Panc1 (cell line): ENCODE data around the gene MST1. TPM values are rescaled to one million over a fixed set of nuclear protein-coding genes. Genes with fewer than 3 reads are reported as not detected.

ENCODE experiments used
- ATAC-seq: fragments of 200-7000 bp; cut with Tn5 transposase; 2 replicates; pipeline ENCODE4 v1.9.1; 2020; ENCODE audit warnings: mild to moderate bottlenecking, moderate library complexity
- BruUV-seq: library from RNA; stranded (reverse); fragments of 400-500 nt; replicated peaks from 2 replicates; lab custom pipeline; 2021; lab: Mats Ljungman, UMichigan
- CTCF ChIA-PET: fragments of 300-600 bp; sonication (Branson Sonifier 250); formaldehyde crosslinking; loops from one replicate; lab custom pipeline; 2022; ENCODE audit warnings: antibody characterized with exemption; lab: Charles Lee
- POLR2A ChIA-PET: fragments of 300-600 bp; sonication (Branson Sonifier 250); formaldehyde crosslinking; loops from one replicate; lab custom pipeline; 2022; ENCODE audit warnings: antibody characterized with exemption; lab: Charles Lee
- DNase-seq: peaks from one replicate; pipeline ENCODE4 v3.0.0-alpha.2; 2010; ENCODE audit warnings: low read depth, low spot score
- H3K27ac ChIP-seq: 2 replicates; pipeline ENCODE4 v1.5.1; 2011; ENCODE audit warnings: mild to moderate bottlenecking, low read length, inconsistent platforms
- H3K27me3 ChIP-seq: fragments of 200-500 bp; sonication (Bioruptor generic); 2 replicates; pipeline ENCODE4 v1.6.0; 2014; ENCODE audit warnings: low read length, inconsistent platforms; ENCODE audit not compliant: control insufficient read depth, insufficient read depth
- H3K36me3 ChIP-seq: fragments of 200-500 bp; sonication (Bioruptor generic); 2 replicates; pipeline ENCODE4 v1.5.1; 2014; ENCODE audit warnings: inconsistent platforms, mild to moderate bottlenecking, low read length, moderate library complexity; ENCODE audit not compliant: control insufficient read depth, insufficient read depth
- H3K4me1 ChIP-seq: 2 replicates; pipeline ENCODE4 v1.5.1; 2011; ENCODE audit warnings: inconsistent platforms, mild to moderate bottlenecking, low read length, moderate library complexity; ENCODE audit not compliant: control insufficient read depth, insufficient read depth
- H3K4me3 ChIP-seq, 2 experiments: 2 replicates each; pipeline ENCODE4 v1.5.1; 2011 to 2012; ENCODE audit warnings: low read depth in 2 of 2, low read length in 2 of 2, mild to moderate bottlenecking in 2 of 2, inconsistent platforms in 1 of 2, moderate library complexity in 1 of 2
- H3K9me3 ChIP-seq: fragments of 200-500 bp; sonication (Bioruptor generic); 2 replicates; pipeline ENCODE4 v1.5.1; 2014; ENCODE audit warnings: low read depth, mild to moderate bottlenecking, inconsistent platforms, low read length, moderate library complexity; ENCODE audit not compliant: control insufficient read depth, insufficient read depth
- POLR2AphosphoS5 ChIP-seq: IDR thresholded peaks from 2 replicates; pipeline ENCODE4 v1.6.1; 2012; ENCODE audit warnings: mild to moderate bottlenecking, low read depth, low read length, moderate library complexity
- REST ChIP-seq, 2 experiments: IDR thresholded peaks; 2 replicates each; pipeline ENCODE4 v1.6.1; 2011 to 2012; ENCODE audit warnings: low read depth in 2 of 2, control low read depth in 1 of 2, low read length in 1 of 2, mild to moderate bottlenecking in 1 of 2, moderate library complexity in 1 of 2; ENCODE audit not compliant: insufficient read depth in 1 of 2
- SIN3A ChIP-seq: IDR thresholded peaks from 2 replicates; pipeline ENCODE4 v1.6.1; 2012; ENCODE audit warnings: low read depth, mild to moderate bottlenecking, low read length, moderate library complexity, borderline replicate concordance; ENCODE audit not compliant: insufficient read depth
- TCF7L2 ChIP-seq: IDR thresholded peaks from 2 replicates; pipeline ENCODE4 v1.6.1; 2011; ENCODE audit warnings: mild to moderate bottlenecking, low read depth, low read length, inconsistent platforms
- in situ Hi-C: cut with HindIII; loops from 2 replicates; pipeline ENCODE4 v1.10.0; 2016; ENCODE audit warnings: low sequenced_read_pairs, low pct_unique_long_range_greater_than_20kb
- intact Hi-C: fragments of 100-400 bp; cut with micrococcal nuclease; formaldehyde crosslinking; loops from one replicate; pipeline ENCODE4 v1.10.0; 2022; ENCODE audit not compliant: unreplicated experiment
- total RNA-seq: library from RNA; stranded (reverse); gene quantifications from one replicate; pipeline ENCODE4 v1.2.1, GENCODE V29; 2021; ENCODE audit not compliant: unreplicated experiment
- TF ChIP-seq, protein P1 (sequence below): fragments of 450-650 bp; IDR thresholded peaks from 2 replicates; pipeline ENCODE4 v1.5.1; 2017; ENCODE audit warnings: mild to moderate bottlenecking

The MST1 gene
- total RNA-seq, 1 experiment from 2014 or later, result 14.0 TPM

DNA sequence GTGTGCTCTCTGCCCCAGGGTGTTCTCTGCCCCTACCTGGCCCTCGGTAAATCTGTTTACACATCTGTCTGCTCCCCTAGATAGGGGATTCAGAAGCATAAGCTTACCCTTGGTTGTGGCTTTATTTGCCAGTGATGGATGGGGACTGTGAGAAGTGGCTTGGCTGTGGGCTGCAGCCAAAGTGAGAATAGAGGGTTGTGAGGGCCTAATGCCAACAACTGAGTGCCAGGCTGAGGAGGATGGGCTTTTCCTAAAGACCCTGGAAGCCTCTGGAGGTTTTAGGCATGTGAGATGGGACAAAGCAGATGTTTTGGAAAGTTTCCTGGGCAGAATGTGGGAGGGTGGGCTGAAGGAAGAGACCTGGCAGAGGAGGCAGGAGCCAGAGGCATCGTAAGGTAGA lies 30.6 kb downstream of the MST1 start:
- TF ChIP-seq SIN3A (no peak), REST (IDR thresholded peaks at IDR 0.05; ENCODE audit: insufficient read depth in 1 of 2, low read depth in 2 of 2, low read length in 1 of 2) (no peak), TCF7L2 (no peak), POLR2AphosphoS5 (no peak)
- TF ChIP-seq, protein P1, sequence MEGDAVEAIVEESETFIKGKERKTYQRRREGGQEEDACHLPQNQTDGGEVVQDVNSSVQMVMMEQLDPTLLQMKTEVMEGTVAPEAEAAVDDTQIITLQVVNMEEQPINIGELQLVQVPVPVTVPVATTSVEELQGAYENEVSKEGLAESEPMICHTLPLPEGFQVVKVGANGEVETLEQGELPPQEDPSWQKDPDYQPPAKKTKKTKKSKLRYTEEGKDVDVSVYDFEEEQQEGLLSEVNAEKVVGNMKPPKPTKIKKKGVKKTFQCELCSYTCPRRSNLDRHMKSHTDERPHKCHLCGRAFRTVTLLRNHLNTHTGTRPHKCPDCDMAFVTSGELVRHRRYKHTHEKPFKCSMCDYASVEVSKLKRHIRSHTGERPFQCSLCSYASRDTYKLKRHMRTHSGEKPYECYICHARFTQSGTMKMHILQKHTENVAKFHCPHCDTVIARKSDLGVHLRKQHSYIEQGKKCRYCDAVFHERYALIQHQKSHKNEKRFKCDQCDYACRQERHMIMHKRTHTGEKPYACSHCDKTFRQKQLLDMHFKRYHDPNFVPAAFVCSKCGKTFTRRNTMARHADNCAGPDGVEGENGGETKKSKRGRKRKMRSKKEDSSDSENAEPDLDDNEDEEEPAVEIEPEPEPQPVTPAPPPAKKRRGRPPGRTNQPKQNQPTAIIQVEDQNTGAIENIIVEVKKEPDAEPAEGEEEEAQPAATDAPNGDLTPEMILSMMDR, result no peak
- no peak for ATAC-seq
- BruUV-seq, result no TSS peak
- intact Hi-C loops, result no loop called here
- CTCF ChIA-PET, result no interaction called here
- Histone ChIP-seq H3K36me3 (no peaks in the 10 kb centered on the region), H3K4me3 (no peak overlapping the region), H3K27me3 (no peaks in the 10 kb centered on the region), H3K27ac (no peak overlapping the region), H3K9me3 (no peaks in the 10 kb centered on the region), H3K4me1 (no peaks in the 10 kb centered on the region)
- in situ Hi-C loops, result no loop called here
- POLR2A ChIA-PET, result no interaction called here
- no peak for DNase-seq

DNA sequence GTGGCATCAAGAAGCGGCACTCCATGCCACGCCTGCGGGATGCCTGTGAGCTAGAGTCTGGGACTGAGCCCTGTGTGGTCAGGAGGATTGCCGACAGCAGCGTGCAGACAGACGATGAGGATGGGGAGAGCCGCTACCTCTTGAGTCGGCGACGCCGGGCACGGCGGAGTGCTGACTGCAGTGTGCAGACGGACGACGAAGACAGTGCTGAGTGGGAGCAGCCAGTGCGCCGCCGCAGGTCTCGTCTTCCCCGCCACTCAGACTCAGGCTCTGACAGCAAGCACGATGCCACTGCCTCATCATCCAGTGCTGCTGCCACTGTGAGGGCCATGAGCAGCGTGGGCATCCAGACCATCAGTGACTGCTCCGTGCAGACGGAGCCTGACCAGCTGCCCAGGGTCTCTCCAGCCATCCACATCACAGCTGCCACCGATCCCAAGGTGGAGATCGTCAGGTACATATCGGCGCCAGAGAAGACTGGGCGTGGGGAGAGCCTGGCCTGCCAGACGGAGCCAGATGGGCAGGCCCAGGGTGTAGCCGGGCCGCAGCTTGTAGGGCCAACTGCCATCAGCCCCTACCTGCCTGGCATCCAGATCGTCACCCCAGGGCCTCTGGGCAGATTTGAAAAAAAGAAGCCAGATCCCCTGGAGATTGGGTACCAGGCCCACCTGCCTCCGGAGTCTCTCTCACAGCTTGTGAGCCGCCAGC lies 31.9 kb downstream of the MST1 start:
- TF ChIP-seq, protein P1, result no peak
- TF ChIP-seq TCF7L2 (no peak), POLR2AphosphoS5 (no peak), REST (IDR thresholded peaks at IDR 0.05; ENCODE audit: insufficient read depth in 1 of 2, low read depth in 2 of 2, low read length in 1 of 2) (no peak), SIN3A (no peak)
- no TSS peak for BruUV-seq
- ATAC-seq, result no peak
- CTCF ChIA-PET, result no interaction called here
- intact Hi-C loops, result no loop called here
- no peak overlapping the region for H3K27ac ChIP-seq
- H3K4me3 ChIP-seq, result no peak overlapping the region
- DNase-seq, result no peak
- H3K27me3 ChIP-seq, result no peaks in the 10 kb centered on the region
- H3K9me3 ChIP-seq, result no peaks in the 10 kb centered on the region
- no peaks in the 10 kb centered on the region for H3K4me1 ChIP-seq
- POLR2A ChIA-PET, result no interaction called here
- in situ Hi-C loops, result no loop called here
- no peaks in the 10 kb centered on the region for H3K36me3 ChIP-seq
